H1 (cell line): ENCODE data around the gene CA5A.

Experiments
- CEBPB ChIP-seq: IDR thresholded peaks from 2 replicates; pipeline ENCODE4 v1.6.1; 2012; ENCODE audit warnings: low read depth, low read length
- CREB1 ChIP-seq: IDR thresholded peaks from 2 replicates; pipeline ENCODE4 v1.6.1; 2012; ENCODE audit warnings: inconsistent platforms
- HDAC6 ChIP-seq: IDR thresholded peaks from one replicate; pipeline ENCODE4 v1.7.1; 2012; ENCODE audit warnings: low read depth, mild to moderate bottlenecking, inconsistent platforms, low read length, moderate library complexity
- MAX ChIP-seq: IDR thresholded peaks from 2 replicates; pipeline ENCODE4 v1.6.1; 2012; ENCODE audit warnings: inconsistent platforms
- POLR2A ChIP-seq, 2 experiments: IDR thresholded peaks; 1 replicate in 1 of 2; 2 replicates in 1 of 2; pipeline ENCODE4 v1.6.1; 2011; ENCODE audit warnings: low read depth in 2 of 2, low read length in 2 of 2, mild to moderate bottlenecking in 2 of 2; ENCODE audit errors: control extremely low read depth in 1 of 2
- RAD21 ChIP-seq, 2 experiments: IDR thresholded peaks in 1 of 2; conservative IDR thresholded peaks in 1 of 2; 2 replicates each; pipeline ENCODE4 v1.6.1; 2011; ENCODE audit warnings: low read depth in 2 of 2, low read length in 2 of 2, improper control_type of control experiment in 1 of 2, inconsistent platforms in 1 of 2, mild to moderate bottlenecking in 1 of 2, moderate library complexity in 1 of 2
- SP1 ChIP-seq: IDR thresholded peaks from 2 replicates; pipeline ENCODE4 v1.6.1; 2011; ENCODE audit warnings: low read depth, low read length
- SP2 ChIP-seq: IDR thresholded peaks from 2 replicates; pipeline ENCODE4 v1.6.1; 2012; ENCODE audit warnings: mild to moderate bottlenecking, low read length, inconsistent platforms
- YY1 ChIP-seq: IDR thresholded peaks from 2 replicates; pipeline ENCODE4 v1.6.1; 2011; ENCODE audit warnings: low read depth, mild to moderate bottlenecking, low read length
- TF ChIP-seq, protein P1 (sequence below), 3 experiments: IDR thresholded peaks; 1 replicate in 2 of 3; 2 replicates in 1 of 3; pipeline versions ENCODE4 v1.5.1 to v1.6.1; 2011; ENCODE audit warnings: low read length in 3 of 3, mild to moderate bottlenecking in 3 of 3, inconsistent platforms in 2 of 3, low read depth in 1 of 3, moderate library complexity in 1 of 3; ENCODE audit not compliant: insufficient read depth in 1 of 3; ENCODE audit errors: control extremely low read depth in 1 of 3

- TF ChIP-seq, protein P1, sequence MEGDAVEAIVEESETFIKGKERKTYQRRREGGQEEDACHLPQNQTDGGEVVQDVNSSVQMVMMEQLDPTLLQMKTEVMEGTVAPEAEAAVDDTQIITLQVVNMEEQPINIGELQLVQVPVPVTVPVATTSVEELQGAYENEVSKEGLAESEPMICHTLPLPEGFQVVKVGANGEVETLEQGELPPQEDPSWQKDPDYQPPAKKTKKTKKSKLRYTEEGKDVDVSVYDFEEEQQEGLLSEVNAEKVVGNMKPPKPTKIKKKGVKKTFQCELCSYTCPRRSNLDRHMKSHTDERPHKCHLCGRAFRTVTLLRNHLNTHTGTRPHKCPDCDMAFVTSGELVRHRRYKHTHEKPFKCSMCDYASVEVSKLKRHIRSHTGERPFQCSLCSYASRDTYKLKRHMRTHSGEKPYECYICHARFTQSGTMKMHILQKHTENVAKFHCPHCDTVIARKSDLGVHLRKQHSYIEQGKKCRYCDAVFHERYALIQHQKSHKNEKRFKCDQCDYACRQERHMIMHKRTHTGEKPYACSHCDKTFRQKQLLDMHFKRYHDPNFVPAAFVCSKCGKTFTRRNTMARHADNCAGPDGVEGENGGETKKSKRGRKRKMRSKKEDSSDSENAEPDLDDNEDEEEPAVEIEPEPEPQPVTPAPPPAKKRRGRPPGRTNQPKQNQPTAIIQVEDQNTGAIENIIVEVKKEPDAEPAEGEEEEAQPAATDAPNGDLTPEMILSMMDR (IDR thresholded peaks at IDR 0.05; ENCODE audit: control extremely low read depth in 1 of 3, insufficient read depth in 1 of 3, low read depth in 1 of 3, low read length in 3 of 3) = no peak
- no peak for TF ChIP-seq POLR2A (IDR thresholded peaks at IDR 0.05; ENCODE audit: control extremely low read depth in 1 of 2, low read depth in 2 of 2, low read length in 2 of 2)
- TF ChIP-seq SP1 = no peak
- no peak for TF ChIP-seq RAD21 (IDR thresholded peaks at IDR 0.05 in 1 of 2, conservative IDR thresholded peaks at IDR 0.05 in 1 of 2; ENCODE audit: low read depth in 2 of 2, low read length in 2 of 2)
- TF ChIP-seq MAX = no peak
- no peak for TF ChIP-seq YY1
- no peak for TF ChIP-seq HDAC6
- no peak for TF ChIP-seq CREB1
- no peak for TF ChIP-seq SP2
- TF ChIP-seq CEBPB = no peak
Measured at GRCh38 chr16:87924811-87925670, 11.3 kb downstream of the CA5A start.
